HG02981 (cell line): ENCODE measurements around the gene PUM2.
A peak's percentile ranks its signal among the peaks of the same experiment; 100 is the strongest.

Source experiments
- ATAC-seq: cut with Tn5 transposase; IDR thresholded peaks from one replicate; pipeline ENCODE4 v1.9.1; 2021; ENCODE audit warnings: mild to moderate bottlenecking, moderate library complexity; ENCODE audit not compliant: unreplicated experiment

Gene PUM2

DNA sequence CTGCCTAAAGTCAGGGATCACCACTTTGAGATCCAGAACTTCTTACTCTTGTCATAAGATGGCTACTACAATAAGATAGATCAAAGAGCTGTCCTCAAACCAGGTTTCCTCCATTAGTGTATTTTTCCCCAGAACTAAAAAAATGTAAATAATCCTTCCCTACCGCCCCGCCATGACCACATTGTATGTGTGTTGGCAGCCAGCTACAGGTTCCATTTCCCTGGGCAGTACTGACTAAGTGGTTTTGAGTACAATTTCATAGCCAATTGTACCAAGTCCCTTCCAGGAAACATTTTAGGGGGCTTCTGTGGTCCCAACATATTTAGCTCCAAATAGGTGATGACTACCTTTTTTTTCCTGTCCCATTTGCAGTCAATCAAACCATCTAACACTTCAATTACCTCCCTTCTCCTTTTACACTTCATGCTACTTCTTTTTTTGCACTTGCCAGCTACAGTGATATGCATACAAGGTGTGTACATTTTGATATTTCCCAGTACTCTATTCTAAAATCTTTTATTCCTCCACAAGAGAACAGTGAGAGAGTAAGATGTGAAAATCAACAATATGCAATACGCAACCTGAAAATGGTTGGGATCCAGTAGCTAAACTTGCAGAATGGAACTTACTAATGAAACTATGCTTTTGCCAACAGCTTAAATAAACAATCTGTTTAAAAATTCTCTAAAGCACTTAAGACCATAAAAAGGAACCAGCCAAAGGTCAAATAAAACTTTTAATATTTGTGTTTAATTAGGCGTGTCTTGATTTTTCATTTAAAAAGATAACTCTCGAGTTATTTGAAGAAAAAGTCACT, 3.9 kb downstream of the PUM2 start:
- ATAC-seq, result no peak

DNA sequence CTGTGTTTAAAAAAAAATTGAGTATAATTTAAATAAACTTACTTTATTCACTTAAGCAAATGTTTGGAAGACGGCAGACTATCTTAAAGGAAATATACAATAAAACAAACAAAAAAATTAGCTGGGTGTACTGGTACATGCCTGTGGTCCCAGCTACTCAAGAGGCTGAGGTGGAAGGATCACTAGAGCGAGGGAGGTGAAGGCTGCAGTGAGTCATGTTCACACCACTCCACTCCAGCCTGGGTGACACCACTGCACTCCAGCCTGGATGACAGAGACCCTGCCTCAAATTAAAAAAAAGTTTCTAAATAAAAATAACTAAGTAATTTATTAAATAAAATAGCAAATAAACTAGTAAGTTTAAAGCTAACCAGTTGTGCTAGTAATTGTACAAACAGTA, 7.5 kb downstream of the PUM2 start:
- ATAC-seq, result no peak

DNA sequence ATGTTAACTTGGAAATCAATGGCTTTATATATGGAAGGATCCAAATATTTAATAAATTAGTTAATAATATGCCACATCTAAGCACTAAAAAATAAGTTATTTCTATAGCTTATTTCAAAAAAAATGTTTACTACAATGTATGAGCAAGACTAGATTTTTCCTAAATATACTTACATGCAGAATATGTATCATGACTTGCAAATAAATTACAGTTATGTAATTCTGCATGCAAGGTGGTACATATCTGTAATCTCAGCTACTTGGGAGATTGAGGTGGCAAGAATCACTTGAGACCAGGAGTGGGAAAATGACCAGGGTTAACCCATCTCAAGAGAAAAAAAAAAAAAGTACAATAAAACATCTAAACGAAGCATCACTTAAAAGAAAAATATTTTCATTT, 11.6 kb downstream of the PUM2 start:
- no peak for ATAC-seq

DNA sequence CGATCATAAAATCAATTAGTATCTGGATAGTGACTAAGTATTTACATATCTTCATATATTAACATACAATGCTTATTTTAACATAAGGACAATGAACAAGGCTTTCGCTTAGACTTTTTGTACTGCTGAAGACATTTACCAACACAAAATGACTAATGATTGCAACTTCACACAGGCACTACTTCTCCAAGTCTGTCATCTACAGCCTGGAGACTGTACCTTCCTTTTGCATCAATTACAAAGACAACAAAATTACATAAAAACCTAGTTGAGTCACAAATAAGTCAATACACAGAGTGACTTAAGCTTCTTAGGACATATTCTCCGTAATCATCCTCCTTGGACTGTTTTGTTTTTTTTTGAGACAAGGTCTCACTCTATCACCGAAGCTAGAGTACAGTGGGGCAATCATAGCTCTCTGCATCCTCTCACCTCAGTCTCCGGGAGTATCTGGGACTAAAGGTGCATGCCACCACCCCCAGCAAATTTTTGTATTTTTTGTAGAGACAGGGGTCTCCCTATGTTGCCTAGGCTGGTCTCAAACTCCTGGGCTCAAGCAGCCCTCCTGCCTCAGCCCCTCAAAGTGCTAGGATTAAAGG, 15.9 kb downstream of the PUM2 start:
- no peak for ATAC-seq

DNA sequence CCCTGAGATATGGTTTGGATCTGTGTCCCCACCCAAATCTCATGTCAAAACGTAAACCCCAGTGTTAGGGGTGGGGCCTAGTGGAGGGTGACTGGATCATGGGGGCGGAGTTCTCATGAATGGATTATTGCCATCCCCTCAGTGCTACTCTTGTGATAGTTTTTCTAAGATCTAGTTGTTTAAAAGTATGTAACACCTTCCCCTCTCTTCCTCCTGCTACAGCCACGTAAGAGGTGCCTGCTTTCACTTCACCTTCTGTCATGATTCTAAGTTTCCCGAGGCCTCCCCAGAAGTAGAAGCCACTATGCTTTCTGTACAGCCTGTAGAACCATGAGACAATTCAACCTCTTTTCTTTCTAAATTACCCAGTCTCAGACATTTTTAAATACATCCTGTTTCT, 16.9 kb downstream of the PUM2 start:
- ATAC-seq, result no peak

DNA sequence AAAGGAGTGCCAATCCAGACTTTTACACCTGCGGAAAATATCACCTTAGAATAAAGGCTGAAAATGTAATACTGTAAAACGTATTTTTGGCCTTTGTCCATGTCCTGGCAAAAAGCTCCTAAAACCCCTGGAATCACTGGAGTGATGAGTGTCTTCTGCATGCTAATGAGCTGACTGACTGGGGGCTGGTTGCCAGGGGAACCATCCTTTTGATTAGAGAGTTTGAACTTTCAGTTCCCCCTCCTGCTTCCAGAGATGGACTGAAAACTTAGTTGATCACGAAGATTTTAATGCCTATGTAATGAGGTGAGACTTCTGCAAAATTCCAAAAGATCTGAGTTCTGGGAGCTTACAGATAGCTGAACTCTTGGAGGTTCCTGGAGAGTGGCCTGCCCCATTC, 20.5 kb downstream of the PUM2 start:
- ATAC-seq, result no peak

DNA sequence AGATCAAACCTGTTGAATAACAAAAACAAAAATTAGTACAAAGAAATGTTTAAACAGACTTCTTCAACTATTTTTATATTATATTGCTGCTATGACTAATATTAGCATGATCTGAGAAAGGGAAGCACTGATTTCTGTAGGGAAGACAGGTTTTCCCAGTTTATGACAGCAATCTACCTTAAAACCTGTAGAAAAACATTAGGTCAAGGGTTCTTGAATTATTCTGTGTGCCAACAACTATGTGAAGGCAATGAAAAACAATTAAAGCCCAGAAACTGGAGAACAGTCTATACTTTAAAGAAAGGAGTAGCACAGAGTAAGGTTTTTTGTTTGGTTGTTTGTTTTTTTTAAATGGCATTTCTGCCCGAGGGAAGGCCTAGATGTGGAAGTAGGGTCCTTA, 23.3 kb downstream of the PUM2 start:
- no peak for ATAC-seq

DNA sequence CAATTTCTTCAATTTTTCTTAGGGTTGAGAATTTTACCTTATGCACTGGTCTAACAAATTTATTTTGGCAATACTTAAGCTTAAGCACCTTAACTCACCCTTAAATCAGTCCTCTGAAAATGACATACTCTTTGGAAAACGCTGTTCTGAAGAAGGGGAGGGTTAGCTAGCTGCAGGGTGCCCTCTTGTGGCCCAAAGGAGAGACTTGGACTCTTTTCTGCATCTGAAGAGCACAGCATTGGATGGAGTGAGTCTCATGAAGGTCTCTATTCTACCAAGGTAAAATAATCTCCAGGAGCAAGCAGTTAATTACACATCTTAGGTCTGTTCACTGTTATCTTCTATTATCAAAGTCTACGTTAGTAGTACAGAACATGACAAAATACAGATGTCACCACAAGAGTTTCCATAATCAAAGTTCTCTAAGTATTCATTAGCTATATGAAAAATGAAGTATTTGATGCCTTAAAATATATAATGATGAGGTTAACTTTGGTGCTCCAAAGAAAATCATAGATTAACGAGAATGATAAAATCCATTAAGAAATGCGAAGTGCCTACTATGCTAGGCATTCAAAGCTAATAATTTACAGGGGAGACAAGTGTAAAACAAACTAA, 24.4 kb downstream of the PUM2 start:
- ATAC-seq, result peak; percentile 55

DNA sequence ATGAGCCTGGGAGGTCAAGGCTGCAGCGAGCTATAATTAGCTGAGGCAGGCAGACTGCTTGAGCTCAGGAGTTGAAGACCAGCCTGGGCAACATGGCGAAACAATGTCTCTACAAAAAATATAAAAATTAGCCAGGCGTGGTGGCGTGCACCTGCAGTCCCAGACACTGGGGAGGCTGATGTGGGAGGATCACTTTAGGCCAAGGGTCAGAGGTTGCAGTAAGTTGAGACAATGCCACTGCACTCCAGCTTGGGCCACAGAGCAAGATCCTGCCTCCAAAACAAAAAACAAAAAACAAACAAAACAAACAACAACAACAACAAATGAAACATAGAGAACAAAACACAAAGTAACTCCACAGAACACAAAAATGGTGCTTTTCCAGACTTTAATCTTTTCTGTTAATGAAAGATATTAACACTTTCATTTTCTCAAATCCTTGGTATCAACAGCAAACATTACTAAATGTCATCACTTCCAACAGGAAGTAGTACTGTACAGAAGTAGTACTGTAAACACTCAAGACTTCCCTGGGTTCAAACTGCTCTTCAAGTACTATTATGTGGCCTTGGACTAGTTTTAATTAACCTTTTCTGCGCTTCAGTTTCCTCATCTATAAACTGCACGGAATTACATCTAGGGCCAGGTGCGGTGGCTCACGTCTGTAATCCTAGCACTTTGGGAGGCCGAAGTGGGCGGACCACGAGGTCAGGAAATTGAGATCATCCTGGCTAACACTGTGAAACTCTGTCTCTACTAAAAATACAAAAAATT, 27.9 kb downstream of the PUM2 start:
- ATAC-seq, result no peak

DNA sequence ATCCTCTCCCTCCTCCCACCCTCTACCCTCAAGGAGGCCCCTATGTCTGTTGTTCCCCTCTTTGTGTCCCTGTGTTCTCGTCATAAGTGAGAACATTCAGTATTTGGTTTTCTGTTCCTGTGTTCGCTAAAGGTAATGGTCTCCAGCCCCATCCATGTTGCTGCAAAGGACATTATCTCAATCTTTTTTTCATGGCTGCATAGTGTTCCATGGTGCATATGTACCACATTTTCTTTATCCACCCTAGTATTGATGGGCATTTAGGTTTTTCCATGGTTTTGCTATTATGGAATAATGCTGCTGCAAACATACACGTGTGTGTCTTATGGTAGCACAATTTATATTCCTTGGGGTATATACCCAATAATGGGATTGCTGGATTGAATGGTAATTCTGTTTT, 33.0 kb downstream of the PUM2 start:
- ATAC-seq, result no peak

DNA sequence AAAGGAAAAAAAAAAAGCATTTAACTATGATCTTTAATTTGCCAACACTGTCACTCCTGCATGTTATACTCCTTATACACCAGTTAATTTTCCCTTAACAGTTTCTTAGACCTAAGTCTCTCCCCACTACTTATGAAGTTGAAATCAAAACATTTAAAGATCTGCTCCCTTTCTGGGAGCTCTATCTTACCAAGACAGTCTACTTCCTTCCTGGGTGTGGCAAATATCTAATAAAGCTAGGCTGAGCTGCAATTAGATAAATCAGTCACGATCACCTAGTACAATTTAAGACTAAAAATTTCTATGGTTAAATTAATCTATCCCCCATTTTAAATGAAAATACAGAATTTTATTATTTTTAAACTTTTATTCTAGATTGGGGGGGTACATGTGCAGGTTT, 33.4 kb downstream of the PUM2 start:
- ATAC-seq, result no peak

DNA sequence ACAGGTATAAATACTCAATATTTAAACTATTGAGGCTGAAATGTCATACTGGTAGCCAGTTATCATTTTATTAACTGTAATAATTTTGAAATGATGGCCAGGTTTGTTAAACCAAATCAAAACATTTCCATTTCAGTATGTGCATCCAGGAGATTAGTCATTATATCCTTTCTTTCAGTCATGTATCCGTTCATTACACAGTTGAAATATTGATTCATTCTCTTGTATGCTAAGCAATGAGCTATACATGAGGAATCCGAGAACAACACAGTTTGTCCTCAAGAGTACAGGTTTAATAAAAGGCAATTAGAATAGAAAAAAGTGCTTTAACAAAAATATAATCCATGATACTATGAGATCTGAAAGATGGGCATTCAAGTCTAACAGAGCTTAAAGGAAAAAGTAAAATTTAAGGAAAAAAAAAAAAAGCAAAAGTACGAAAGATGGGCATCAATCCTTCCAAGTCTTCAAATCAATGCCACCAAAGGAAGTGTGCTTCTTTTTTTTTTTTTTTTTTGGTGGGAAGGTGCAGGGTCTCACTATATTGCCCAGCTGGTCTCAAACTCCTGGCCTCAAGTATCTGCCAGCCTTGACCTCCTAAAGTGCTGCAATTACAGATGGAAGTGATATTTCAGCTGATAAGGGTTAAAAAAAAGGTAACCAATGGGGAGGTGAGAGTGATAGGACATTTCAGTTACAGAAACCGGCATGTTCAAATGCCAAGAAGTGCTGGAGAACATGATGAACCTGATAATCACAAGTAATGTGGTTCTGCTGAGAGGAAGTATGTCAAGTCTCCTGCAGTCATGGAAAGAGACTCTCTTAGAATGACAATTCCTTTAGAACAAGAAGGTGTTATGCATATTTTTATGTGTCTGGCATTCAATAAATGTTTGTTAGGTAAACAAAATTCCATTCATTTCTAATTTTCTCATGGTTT, 35.8 kb downstream of the PUM2 start:
- ATAC-seq, result no peak

DNA sequence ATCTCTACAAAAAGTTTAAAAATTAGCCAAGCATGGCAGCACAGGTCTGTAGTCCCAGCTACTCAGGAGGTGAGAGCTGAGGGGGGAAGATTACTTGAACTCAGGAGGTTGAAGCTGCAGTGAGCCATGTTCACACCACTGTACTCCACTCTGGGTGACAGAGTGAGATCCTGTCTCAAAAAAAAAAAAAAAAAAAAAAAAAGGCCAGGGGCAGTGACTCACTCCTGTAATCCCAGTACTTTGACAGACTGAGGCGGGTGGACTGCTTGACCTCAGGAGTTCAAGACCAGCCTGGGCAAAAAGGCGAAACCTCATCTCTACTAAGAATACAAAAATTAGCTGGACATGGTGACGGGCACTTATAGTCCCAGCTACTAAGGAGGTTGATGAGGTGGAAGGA, 37.0 kb downstream of the PUM2 start:
- ATAC-seq, result no peak

DNA sequence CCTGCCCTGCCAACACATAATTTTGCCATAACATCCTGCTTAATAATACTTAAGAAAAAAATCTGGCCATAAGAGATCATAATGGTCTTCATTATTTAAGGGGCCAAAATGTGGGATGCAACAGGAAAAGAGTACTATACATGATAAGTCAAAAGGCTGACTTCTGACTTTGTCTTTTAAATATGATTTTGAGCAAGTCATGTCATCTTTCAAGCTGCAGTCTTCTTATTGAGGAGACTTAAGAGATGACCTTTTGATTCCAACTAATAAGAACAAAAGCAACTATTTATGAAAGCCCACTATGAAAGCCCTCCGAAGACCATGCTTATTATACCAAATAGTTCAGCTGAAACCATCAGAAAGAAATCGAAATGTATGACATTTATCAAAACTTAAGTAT, 41.6 kb downstream of the PUM2 start:
- no peak for ATAC-seq

DNA sequence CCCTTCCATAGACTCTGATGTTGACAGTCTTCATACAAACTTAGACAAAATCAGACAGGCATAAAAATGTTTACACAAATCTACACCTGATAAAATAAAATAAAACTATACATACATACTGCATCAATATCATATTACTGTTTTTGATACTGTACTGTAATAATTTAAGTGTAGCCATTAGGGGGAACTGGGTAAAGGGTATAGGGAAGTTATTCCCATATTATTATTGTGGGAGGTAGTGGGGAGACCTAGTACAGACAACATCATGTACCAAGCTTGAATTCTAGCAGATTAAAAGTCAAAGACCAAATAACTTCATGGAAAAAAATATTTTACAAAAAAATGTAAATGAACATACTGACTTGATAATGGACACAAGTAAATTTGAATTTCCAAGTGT, 43.3 kb downstream of the PUM2 start:
- no peak for ATAC-seq

DNA sequence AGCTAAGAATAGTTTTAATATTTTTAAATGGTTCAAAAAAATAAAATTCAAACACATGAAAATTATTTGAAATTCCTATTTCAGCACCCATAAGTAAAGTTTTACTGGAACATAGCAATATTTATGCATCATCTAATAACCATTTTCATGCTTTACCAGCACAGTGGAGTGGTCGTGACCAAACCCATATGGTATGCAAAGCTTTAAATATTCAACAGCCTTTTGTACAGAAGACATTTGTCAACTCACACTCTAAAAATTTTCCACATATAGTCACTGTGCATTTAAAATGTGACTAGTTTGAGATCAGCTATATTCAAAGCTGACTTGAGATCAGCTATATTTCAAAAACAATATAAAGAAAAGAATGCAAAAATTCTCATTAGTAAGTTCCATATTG, 46.2 kb downstream of the PUM2 start:
- no peak for ATAC-seq

DNA sequence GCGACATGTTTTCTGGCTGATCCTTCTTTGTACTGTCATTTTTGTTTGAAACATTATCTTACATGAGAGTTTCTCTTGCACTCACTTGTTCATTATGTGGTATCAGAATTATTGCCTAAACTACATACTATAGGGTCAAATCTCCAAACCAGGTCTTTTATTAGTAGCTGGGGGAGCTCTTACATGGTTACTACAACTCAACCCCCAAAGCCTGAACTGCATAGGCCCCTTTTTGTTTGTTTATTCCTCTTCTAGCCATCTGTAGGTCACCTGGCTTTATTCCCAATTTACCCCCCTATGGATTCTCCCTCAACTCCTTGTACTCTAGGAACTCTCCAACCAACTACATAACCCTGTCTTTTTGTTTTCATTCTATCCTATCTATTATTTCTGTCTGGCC, 46.7 kb downstream of the PUM2 start:
- no peak for ATAC-seq

DNA sequence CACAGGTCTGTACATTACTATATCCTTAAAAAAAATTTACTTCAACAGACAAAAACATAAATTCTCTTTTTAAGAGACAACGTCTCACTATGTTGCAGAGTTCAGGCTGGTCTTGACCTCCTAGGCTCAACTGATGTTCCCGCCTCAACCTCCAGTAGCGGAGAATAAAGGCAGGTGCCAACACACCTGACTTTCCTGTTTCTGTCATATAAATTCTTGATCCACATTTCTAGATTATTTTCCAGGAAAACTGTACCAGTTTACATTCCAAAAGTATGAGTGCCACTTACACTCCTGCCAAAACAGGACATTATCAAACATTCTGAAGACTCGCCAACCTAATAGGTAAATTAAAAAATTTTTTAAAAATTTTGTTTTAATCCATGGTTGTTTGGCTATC, 48.6 kb downstream of the PUM2 start:
- no peak for ATAC-seq

DNA sequence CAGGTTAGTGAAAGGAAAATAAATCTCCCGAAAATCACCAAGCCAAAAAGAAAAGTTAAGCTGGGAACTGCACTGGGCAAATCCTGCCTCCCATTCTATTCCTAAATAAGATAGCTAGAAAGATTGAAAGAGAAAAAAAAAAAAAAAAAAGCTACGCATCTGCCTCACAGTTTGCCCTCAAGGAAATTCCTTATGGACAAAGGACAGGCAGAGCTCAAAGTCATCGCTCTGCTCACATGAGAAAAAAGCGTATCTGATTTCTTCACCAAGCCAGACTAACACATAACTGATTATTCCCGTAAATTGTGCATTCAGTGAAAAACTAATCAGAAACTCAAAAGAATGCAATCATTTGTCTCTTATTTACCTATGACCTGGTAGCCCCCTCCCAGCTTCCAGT, 50.0 kb downstream of the PUM2 start:
- ATAC-seq, result no peak

DNA sequence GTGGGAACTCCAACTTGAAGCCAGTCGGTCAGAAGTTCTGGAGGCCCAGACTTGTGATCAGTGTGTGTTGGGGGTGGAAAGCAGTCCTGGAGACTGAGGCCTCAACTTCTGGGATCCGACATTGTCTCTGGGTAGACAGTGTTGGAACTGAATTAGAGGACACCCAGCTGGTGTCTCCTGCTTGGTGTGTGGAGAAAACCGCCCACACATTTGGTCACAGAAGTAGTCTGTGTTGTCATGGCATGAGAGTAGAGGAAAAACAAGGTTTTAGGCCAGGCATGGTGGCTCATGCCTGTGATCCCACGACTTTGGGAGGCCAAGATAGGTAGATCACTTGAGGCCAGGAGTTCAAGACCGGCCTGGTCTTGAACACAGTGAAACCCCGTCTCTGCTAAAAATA, 51.5 kb downstream of the PUM2 start:
- ATAC-seq, result no peak

DNA sequence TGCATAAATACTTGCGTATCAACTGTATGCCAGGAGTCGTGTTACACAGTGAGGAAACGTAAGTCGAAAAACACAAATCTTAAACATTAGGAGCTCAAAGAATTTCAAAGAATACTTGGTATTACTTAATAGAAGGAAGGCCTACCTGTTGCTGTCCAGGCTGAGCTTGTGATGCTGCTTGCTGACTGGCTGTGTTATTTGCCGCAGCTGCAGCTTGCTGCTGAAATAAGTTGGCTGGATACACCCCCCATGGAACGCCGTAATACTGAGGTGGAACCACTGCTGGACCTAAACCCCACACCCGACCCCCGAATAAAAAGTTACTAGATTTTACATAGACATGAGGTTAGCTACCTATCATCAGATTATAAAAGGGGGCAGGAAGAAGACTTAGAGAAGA, 56.4 kb downstream of the PUM2 start:
- no peak for ATAC-seq
